Ovary (tissue), 3 donors: ENCODE results near the gene GRAMD2A.

Source experiments
- POLR2A ChIP-seq: fragments of 450-650 bp; IDR thresholded peaks from one replicate; pipeline ENCODE4 v1.6.1; 2017; ENCODE audit warnings: antibody characterized with exemption, mild to moderate bottlenecking, moderate library complexity
- TF ChIP-seq, protein P1 (sequence below), 3 donors: fragments of 450-650 bp in 2 of 3; fragments of 200-600 bp in 1 of 3; IDR thresholded peaks; one replicate each; pipeline versions ENCODE4 v1.5.1 to v1.8.0; 2016 to 2022; ENCODE audit warnings: antibody characterized with exemption in 3 of 3, mild to moderate bottlenecking in 1 of 3
- donor health status: DM: no; HTN: no; CAD: no.

DNA sequence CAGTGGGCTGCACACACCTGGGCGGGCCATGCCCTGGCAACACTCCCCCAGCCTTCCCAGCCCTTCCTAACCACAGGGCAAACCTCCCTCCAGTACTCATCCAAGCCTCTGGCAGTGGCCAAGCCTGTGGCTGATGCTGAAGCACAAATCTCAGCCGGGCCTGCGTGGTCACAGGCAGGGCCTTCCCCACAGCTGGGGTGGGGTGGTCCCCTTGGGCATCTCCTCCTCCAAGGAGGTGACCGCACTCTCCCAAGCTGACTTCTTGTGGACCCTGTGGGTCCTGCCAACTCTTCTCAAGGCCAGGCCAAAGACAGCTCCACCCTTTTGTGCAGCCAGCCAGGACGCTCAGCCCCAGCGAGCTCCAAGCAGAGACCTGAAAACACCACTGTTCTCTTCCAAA, 21.4 kb downstream of the GRAMD2A start:
- no peak for TF ChIP-seq POLR2A
- TF ChIP-seq, protein P1, sequence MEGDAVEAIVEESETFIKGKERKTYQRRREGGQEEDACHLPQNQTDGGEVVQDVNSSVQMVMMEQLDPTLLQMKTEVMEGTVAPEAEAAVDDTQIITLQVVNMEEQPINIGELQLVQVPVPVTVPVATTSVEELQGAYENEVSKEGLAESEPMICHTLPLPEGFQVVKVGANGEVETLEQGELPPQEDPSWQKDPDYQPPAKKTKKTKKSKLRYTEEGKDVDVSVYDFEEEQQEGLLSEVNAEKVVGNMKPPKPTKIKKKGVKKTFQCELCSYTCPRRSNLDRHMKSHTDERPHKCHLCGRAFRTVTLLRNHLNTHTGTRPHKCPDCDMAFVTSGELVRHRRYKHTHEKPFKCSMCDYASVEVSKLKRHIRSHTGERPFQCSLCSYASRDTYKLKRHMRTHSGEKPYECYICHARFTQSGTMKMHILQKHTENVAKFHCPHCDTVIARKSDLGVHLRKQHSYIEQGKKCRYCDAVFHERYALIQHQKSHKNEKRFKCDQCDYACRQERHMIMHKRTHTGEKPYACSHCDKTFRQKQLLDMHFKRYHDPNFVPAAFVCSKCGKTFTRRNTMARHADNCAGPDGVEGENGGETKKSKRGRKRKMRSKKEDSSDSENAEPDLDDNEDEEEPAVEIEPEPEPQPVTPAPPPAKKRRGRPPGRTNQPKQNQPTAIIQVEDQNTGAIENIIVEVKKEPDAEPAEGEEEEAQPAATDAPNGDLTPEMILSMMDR (IDR thresholded peaks at IDR 0.05): no peak
